Endometrial microvascular endothelial cells (primary cell): Measurements from ENCODE around the gene CLEC19A. TPM values are rescaled to one million over a fixed set of nuclear protein-coding genes. Genes with fewer than 3 reads are reported as not detected.

Source experiments
- in situ Hi-C: cut with HindIII; loops from 2 replicates; pipeline ENCODE4 v1.10.0; 2017; ENCODE audit warnings: low sequenced_read_pairs, low pct_unique_long_range_greater_than_20kb; ENCODE audit errors: inconsistent ontology term
- total RNA-seq: library from RNA; depleted of rRNA; stranded (reverse); fragments of >200 nt; gene quantifications from one replicate; pipeline ENCODE4 v1.2.3, GENCODE V29; 2015; ENCODE audit errors: inconsistent ontology term

The CLEC19A gene
- total RNA-seq, 1 donor from 2014 or later: not detected

DNA sequence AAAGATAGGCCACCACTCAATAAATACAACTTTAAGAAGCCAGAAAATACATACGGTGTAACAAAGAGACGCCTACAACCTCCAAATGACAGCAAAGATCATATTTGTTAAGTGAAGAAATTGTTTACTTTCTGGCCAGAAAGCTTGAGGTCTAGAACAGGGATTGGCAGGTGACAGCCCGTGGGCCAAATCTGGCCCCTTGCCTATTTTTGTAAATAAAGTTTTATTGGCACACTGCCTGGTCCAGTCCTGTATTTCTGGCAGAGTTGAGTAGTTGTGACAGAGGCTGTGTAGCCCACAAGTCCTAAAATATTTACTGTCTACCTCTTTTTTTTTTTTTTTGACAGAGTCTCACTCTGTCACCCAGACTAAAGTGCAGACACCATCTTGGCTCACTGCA, 3.4 kb upstream of the CLEC19A start:
- in situ Hi-C loops: no loop called here

- in situ Hi-C loops: no loop called here
Observed at GRCh38 chr16:19283637-19284036, 1.9 kb upstream of the CLEC19A start.

- in situ Hi-C loops: no loop called here
Observed at GRCh38 chr16:19284207-19284606, 1.3 kb upstream of the CLEC19A start.

DNA sequence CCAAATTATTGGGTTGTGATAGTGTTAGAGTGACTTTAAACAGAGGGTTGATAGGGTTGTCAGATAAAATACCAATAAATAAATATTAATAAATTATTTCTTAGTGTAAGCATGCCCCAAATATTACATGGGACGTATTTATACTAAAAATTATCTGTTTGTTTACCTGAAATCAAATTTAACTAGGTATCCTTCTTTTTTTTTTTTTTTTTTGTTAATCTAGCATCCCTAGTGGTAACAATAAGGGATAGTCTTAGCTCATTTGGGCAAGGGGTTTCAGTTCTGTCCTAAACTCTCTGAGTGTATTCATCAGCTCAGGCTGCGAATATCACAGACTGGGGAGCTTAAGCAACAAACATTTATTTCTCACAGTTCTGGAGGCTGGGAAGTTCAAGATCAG, 1.3 kb downstream of the CLEC19A start:
- in situ Hi-C loops: no loop called here

- in situ Hi-C loops: no loop called here
Observed at GRCh38 chr16:19287241-19287640, 1.7 kb downstream of the CLEC19A start.

DNA sequence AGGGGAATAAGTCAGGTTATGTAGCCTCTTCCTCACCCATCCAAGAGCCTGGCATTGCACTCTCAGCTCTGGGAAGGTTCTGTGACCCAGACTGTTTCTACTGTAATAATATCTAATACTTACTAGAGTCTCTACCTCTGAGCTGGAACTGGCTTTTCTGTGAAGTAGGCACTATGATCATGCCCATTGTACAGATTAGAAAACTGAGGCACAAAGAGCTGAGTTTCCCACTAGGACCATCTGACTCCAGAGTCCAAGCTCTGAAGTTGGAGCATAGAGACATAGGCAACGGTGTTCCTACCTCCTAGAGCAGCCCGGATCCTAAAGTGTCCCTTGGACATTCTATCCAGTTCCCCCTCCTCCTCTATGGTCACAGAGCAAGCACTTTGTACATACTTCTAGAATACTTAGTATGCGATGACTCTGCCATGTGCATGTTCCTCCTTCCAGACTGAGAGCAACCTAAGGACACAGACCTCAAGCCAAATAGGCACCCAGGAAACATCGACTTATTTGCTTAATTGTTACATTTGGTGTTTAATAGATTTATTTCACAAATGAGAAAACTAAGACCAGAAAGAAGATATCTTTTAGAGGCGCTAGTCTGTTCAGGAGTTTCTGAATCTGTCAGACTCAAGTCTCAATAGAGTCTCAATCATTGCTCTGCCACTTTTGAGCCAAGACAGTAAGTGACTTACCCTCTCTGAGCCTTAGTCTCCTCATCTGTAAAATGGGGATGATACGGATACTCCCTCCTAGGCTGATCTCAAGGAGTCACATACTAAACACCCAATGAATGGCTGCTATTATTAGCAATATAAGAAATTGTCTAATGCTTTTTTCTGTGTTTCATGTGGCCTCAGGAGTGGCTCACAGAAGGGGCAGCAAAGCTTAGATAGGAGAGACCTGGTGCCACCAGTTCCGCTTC, 3.6 kb downstream of the CLEC19A start:
- in situ Hi-C loops: no loop called here

DNA sequence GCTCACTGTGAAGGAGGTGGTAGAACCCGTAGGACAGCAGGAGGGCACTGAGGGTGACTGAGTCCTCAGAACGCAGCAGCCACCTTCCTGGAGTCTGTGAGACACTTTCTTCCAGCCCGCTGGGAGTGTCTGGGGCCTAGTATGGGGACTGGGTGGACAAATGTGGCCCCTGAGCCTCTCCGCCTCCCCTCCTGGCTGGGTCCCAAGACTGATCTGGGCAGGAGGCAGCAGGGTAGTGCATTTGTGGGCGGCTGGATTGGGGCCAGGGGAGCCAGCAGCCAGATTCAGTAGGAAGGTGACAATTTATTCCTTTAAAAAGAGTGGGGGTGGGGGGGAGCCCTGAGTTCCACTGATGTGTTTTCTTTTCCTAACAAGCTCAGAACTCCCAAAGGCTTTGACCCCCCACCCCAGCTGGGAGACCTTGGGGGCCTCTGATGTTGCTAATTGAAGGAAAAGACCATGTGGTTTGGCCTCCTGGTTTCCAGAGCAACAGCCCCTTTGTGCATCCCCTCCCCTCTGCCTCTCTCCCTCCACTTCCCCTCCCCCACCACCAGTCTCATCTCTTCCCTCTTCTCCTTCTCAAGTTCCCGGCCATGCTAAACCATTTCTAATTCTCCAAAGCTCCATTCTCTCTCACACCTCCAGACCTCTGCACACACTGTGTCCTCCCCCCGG, 4.4 kb downstream of the CLEC19A start:
- in situ Hi-C loops: no loop called here

DNA sequence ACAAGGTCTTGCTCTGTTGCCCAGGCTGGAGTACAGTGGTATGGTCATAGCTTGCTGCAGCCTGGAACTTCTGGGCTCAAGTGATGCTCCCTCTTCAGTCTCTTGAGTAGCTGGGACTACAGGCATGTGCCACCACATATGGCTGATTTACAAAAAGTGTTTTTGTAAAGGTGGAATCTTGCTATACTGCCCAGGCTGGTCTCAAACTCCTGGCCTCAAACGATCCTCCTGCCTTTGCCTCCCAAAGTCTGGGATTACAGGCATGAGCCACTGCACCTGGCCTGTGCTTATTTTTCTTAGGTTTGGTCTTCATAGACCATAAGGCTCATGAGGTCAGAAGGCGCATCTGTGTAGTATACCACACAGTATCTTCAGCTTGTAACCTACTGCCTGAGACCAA, 5.3 kb downstream of the CLEC19A start:
- in situ Hi-C loops: no loop called here

- in situ Hi-C loops: no loop called here
Observed at GRCh38 chr16:19291475-19291874, 5.9 kb downstream of the CLEC19A start.

GRCh38 chr16:19292186-19292585, 6.7 kb downstream of the CLEC19A start:
- in situ Hi-C loops: no loop called here

GRCh38 chr16:19294156-19294649, 8.7 kb downstream of the CLEC19A start:
- in situ Hi-C loops: no loop called here

- in situ Hi-C loops: no loop called here
Observed at GRCh38 chr16:19295393-19295792, 9.9 kb downstream of the CLEC19A start.

DNA sequence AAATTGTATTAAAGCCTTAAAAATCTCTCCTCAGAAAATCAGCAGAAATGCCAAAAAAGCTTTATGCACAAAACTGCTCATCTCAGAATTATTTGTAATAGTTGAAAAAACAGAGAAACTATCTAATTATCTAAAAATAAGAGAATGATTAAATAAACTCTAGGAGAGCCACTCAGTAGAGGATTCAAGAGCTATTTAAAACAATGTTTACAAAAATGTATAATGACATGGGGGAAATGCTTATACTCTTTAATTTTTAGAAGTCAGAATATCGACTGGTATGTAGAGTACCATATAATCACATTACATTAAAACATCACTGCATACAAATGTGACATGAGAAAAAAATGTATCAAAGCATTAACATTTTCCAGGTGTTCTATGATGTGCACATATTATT, 11.9 kb downstream of the CLEC19A start:
- in situ Hi-C loops: no loop called here

DNA sequence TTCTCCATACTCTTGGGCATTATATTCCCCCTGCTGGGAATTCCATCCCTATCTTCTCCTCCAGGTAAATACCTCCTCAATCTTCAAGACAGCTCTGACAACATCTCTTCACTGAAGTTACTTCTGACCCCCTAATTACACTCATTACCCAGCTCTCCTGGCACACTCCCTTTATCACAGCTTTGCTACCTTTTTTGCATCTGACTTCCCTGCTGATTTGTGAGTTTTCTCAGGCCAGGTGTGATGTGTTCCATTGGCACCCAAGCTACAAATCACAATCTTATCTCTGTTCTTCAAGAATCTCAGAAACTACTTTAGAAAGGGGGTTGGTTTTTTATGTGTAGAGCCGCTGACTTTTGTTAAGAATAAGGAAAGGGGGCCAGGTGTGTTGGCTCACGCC, 14.0 kb downstream of the CLEC19A start:
- in situ Hi-C loops: no loop called here

GRCh38 chr16:19301931-19302330, 16.4 kb downstream of the CLEC19A start:
- in situ Hi-C loops: no loop called here

DNA sequence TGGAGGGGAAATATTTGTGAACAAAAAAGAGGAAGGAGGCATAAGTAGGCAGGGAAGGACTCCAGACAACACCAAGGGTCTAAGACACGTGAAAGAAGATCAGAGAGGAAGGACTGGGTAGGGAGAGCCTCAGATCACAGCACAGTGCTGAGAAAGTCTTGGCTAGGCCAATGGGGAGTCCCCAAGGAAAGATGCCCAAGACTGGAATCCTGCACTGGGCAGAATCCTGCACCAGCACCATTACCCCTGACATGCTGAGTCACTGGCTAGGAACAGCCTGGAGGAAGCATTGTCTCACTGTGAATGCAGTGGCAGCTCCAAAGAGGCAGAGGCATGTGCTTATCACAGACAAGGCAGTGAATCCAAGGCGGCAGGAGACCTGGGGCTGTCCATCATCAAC, 19.2 kb downstream of the CLEC19A start:
- in situ Hi-C loops: no loop called here

DNA sequence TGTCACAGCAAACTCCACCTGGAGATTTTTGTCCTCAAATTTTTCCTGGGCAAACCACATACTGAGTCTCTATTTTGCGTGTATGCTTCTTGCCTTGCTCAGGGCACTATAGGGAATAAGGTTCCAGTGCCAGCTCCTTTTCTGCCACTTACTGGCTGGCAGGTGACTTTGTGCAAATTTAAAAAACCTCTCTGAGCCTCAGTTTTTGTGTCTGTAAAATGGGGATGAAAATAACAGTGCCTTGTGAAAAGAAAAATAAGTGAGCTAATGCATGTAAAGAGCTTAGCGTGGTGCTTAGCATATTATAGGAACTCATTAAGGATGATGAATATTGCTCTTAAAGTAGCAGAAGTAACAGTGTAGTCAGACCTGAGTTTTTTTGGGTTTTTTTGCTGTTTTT, 19.9 kb downstream of the CLEC19A start:
- in situ Hi-C loops: no loop called here

DNA sequence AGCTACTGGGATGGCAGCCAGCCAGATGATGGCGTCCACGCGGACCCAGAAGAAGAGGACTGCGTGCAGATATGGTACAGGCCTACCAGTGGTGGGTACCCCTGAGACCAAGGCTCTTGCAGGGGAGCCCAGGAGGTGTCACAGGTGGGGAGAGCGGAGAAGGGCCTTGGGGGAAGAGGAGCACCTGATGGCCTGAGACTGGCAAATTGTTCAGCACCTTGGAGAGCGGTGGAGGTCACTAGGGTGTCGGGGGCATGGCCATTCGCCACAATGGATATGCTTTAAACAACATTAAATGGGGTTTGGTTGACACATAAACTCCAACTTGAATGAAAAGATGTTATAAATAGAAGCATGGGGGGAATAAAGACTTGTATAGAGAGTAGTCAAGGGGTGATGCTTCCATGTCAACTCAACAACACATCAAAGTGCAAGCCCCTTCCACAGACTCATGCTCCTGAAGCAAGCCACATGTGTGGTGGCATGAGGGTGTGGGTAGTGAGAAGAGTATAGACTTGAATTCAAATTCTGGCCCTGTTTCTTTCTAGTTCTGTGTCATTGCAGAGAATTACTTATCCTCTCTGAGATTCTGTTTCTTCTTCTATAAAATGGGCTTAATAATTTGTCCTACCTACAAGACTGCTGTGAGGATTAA, 22.2 kb downstream of the CLEC19A start:
- in situ Hi-C loops: no loop called here

DNA sequence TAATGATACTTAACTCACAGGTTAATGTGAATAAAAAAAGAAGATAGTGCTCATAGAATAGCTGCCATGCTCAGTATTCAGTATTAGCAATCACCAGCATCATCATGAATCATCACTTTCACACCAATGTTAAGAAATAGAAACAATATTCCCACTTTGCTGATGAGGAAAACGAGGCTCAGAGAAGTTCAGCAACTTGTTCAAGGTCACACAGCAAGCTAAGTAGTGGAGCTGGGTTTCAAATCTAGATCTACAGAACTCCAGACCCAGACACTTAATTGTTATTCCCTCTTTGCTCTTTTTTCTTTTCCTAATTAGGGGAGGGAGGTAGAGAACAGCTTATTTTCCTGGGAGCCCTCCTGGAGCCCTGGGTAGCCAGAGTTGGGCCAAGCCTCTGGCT, 22.9 kb downstream of the CLEC19A start:
- in situ Hi-C loops: no loop called here

- in situ Hi-C loops: no loop called here
Observed at GRCh38 chr16:19309178-19309577, 23.6 kb downstream of the CLEC19A start.
